HEK293 (cell line): ENCODE results near the gene KDM6A.

Experiments
- CTCF ChIP-seq: fragments of 450-650 bp; formaldehyde crosslinking; IDR thresholded peaks from 2 replicates; pipeline ENCODE4 v1.5.1; 2016; ENCODE audit warnings: missing biosample characterization, missing genetic modification characterization
- TCF7L2 ChIP-seq: IDR thresholded peaks from 2 replicates; pipeline ENCODE4 v1.6.1; 2011; ENCODE audit warnings: low read depth, mild to moderate bottlenecking, inconsistent platforms, low read length, moderate library complexity, borderline replicate concordance
- ZBTB20 ChIP-seq: fragments of 450-650 bp; formaldehyde crosslinking; IDR thresholded peaks from 2 replicates; pipeline ENCODE4 v1.5.1; 2016; ENCODE audit warnings: missing biosample characterization, missing genetic modification characterization
- ZNF132 ChIP-seq: fragments of 450-650 bp; formaldehyde crosslinking; IDR thresholded peaks from 2 replicates; pipeline ENCODE4 v1.5.1; 2017; ENCODE audit warnings: missing biosample characterization, missing genetic modification characterization, borderline replicate concordance
- ZNF157 ChIP-seq: fragments of 450-650 bp; formaldehyde crosslinking; IDR thresholded peaks from 2 replicates; pipeline ENCODE4 v1.5.1; 2016; ENCODE audit warnings: missing biosample characterization, missing genetic modification characterization
- ZNF23 ChIP-seq: fragments of 450-650 bp; formaldehyde crosslinking; IDR thresholded peaks from 2 replicates; pipeline ENCODE4 v1.5.1; 2016; ENCODE audit warnings: missing biosample characterization, missing genetic modification characterization, borderline replicate concordance
- ZNF274 ChIP-seq, 2 experiments: fragments of 200-500 bp in 1 of 2; fragments of 450-650 bp in 1 of 2; sonication (Bioruptor generic) in 1 of 2; formaldehyde crosslinking in 1 of 2; IDR thresholded peaks; 2 replicates each; pipeline versions ENCODE4 v1.5.1 to v1.6.1; 2014 to 2016; ENCODE audit warnings: borderline replicate concordance in 1 of 2, inconsistent platforms in 1 of 2, low read length in 1 of 2, missing biosample characterization in 1 of 2, missing genetic modification characterization in 1 of 2
- ZNF292 ChIP-seq: fragments of 450-650 bp; formaldehyde crosslinking; IDR thresholded peaks from 2 replicates; pipeline ENCODE4 v1.5.1; 2016; ENCODE audit warnings: low read depth, missing biosample characterization, missing genetic modification characterization, borderline replicate concordance
- ZNF354C ChIP-seq: fragments of 450-650 bp; formaldehyde crosslinking; IDR thresholded peaks from 2 replicates; pipeline ENCODE4 v1.5.1; 2016; ENCODE audit warnings: missing biosample characterization, missing genetic modification characterization, low read depth, borderline replicate concordance
- TF ChIP-seq, protein P1 (sequence below): fragments of 450-650 bp; formaldehyde crosslinking; IDR thresholded peaks from 2 replicates; pipeline ENCODE4 v1.5.1; 2016; ENCODE audit warnings: missing biosample characterization, missing genetic modification characterization

- TF ChIP-seq ZNF132 (tag by site-specific recombination) (no peak), CTCF (no peak), ZNF292 (no peak), ZNF354C (tag by site-specific recombination) (no peak), ZNF23 (tag by site-specific recombination) (no peak), ZNF274 (IDR thresholded peaks at IDR 0.05; ENCODE audit: low read length) (no peak), ZNF274 (tag by site-specific recombination; IDR thresholded peaks at IDR 0.05; ENCODE audit: borderline replicate concordance) (no peak), ZBTB20 (tag by site-specific recombination) (no peak), TCF7L2 (no peak), ZNF157 (tag by site-specific recombination) (no peak)
- TF ChIP-seq, protein P1, sequence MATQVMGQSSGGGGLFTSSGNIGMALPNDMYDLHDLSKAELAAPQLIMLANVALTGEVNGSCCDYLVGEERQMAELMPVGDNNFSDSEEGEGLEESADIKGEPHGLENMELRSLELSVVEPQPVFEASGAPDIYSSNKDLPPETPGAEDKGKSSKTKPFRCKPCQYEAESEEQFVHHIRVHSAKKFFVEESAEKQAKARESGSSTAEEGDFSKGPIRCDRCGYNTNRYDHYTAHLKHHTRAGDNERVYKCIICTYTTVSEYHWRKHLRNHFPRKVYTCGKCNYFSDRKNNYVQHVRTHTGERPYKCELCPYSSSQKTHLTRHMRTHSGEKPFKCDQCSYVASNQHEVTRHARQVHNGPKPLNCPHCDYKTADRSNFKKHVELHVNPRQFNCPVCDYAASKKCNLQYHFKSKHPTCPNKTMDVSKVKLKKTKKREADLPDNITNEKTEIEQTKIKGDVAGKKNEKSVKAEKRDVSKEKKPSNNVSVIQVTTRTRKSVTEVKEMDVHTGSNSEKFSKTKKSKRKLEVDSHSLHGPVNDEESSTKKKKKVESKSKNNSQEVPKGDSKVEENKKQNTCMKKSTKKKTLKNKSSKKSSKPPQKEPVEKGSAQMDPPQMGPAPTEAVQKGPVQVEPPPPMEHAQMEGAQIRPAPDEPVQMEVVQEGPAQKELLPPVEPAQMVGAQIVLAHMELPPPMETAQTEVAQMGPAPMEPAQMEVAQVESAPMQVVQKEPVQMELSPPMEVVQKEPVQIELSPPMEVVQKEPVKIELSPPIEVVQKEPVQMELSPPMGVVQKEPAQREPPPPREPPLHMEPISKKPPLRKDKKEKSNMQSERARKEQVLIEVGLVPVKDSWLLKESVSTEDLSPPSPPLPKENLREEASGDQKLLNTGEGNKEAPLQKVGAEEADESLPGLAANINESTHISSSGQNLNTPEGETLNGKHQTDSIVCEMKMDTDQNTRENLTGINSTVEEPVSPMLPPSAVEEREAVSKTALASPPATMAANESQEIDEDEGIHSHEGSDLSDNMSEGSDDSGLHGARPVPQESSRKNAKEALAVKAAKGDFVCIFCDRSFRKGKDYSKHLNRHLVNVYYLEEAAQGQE (tag by site-specific recombination), result no peak
Measured at GRCh38 chrX:44947995-44948394, 75.0 kb downstream of the KDM6A start.
